ENCODE data around the gene SUSD1. TPM values are rescaled to one million over a fixed set of nuclear protein-coding genes. Genes with fewer than 3 reads are reported as not detected.

SUSD1 gene
- polyA plus RNA-seq, 12 donors: 6.8 to 14.7 (median 11.7) TPM; not detected in 1

- DNase-seq: no peak
Measured at GRCh38 chr9:112069318-112070169, 105.6 kb downstream of the SUSD1 start.

GRCh38 chr9:112065806-112066606, 109.1 kb downstream of the SUSD1 start:
- DNase-seq: no peak

GRCh38 chr9:112064871-112065270, 110.2 kb downstream of the SUSD1 start:
- DNase-seq: no peak

- DNase-seq: no peak
Measured at GRCh38 chr9:112063586-112063985, 111.5 kb downstream of the SUSD1 start.

- no peak for DNase-seq
Measured at GRCh38 chr9:112063151-112063550, 111.9 kb downstream of the SUSD1 start.

GRCh38 chr9:112061152-112061740, 113.9 kb downstream of the SUSD1 start:
- DNase-seq: peak; percentile 62

GRCh38 chr9:112059966-112060320, 115.2 kb downstream of the SUSD1 start:
- DNase-seq: no peak

GRCh38 chr9:112059145-112059965, 115.7 kb downstream of the SUSD1 start:
- DNase-seq: no peak

GRCh38 chr9:112056996-112057395, 118.1 kb downstream of the SUSD1 start:
- DNase-seq: no peak

- DNase-seq: no peak
Measured at GRCh38 chr9:112054916-112055315, 120.2 kb downstream of the SUSD1 start.

- DNase-seq: no peak
Measured at GRCh38 chr9:112051812-112052211, 123.3 kb downstream of the SUSD1 start.

GRCh38 chr9:112050544-112051475, 124.3 kb downstream of the SUSD1 start:
- DNase-seq: peak; percentile 93

- peak; percentile 49 for DNase-seq
Measured at GRCh38 chr9:112049811-112050516, 125.1 kb downstream of the SUSD1 start.

GRCh38 chr9:112048924-112049691, 126.0 kb downstream of the SUSD1 start:
- DNase-seq: peak; percentile 35

GRCh38 chr9:112047538-112048066, 127.5 kb downstream of the SUSD1 start:
- DNase-seq: no peak

- DNase-seq: no peak
Measured at GRCh38 chr9:112046181-112046580, 128.9 kb downstream of the SUSD1 start.

- no peak for DNase-seq
Measured at GRCh38 chr9:112044881-112045280, 130.2 kb downstream of the SUSD1 start.

GRCh38 chr9:112044186-112044585, 130.9 kb downstream of the SUSD1 start:
- no peak for DNase-seq

- DNase-seq: no peak
Measured at GRCh38 chr9:112043423-112043822, 131.7 kb downstream of the SUSD1 start.
